Measurements from ENCODE around the gene KCNAB1.
"Not testable (repeated sequence)": the region's sequence is repeated elsewhere in the genome, so short reads cannot be mapped to it uniquely, and the experiment has no call there.

Gene KCNAB1

GRCh38 chr3:156563900-156564682, 443.7 kb downstream of the KCNAB1 start:
- H3K18ac ChIP-seq (ENCODE audit: low read depth in 1 of 2, low read length in 2 of 2) = no peak overlapping the region
- no peak overlapping the region for H2AFZ ChIP-seq (ENCODE audit: low read depth, low read length)
- no peak overlapping the region for H2AK5ac ChIP-seq (ENCODE audit: low read length, severe bottlenecking)
- no peak overlapping the region for H4K8ac ChIP-seq (ENCODE audit: low read length)
- H2BK5ac ChIP-seq (ENCODE audit: low read depth, low read length, poor library complexity, severe bottlenecking) = no peak overlapping the region
- no peak overlapping the region for H3K9ac ChIP-seq (ENCODE audit: low read length)
- no peak for DNase-seq
- no peak overlapping the region for H3K27ac ChIP-seq (ENCODE audit: low read length, poor library complexity, severe bottlenecking)
- H2BK12ac ChIP-seq (ENCODE audit: low read length in 2 of 2) = no peak overlapping the region
- H3K27me3 ChIP-seq (ENCODE audit: control insufficient read depth in 1 of 2, insufficient read depth in 1 of 2, low read length in 2 of 2) = no peaks in the 10 kb centered on the region
- H2BK120ac ChIP-seq (ENCODE audit: low read depth, low read length) = no peak overlapping the region
- H4K91ac ChIP-seq (ENCODE audit: low read length) = no peak overlapping the region
- no peak overlapping the region for H3K23ac ChIP-seq (ENCODE audit: low read length in 2 of 2)
- H3K4me1 ChIP-seq (ENCODE audit: control insufficient read depth, insufficient read depth, low read depth, low read length) = no peaks in the 10 kb centered on the region
- no peaks in the 10 kb centered on the region for H3K36me3 ChIP-seq (ENCODE audit: control insufficient read depth in 1 of 2, insufficient read depth in 2 of 2, low read depth in 1 of 2, low read length in 2 of 2)
- H3K4me3 ChIP-seq (ENCODE audit: insufficient read depth in 1 of 2, low read depth in 1 of 2, low read length in 2 of 2) = no peak overlapping the region
- no peak overlapping the region for H3K14ac ChIP-seq (ENCODE audit: low read length in 2 of 2)
- 83% methylated on average over 1 of the region's 1 CpG for WGBS
- H2BK15ac ChIP-seq (ENCODE audit: low read depth, poor library complexity, severe bottlenecking) = no peak overlapping the region
- H3K4ac ChIP-seq (ENCODE audit: low read depth in 1 of 2, low read length in 2 of 2) = no peak overlapping the region
- no peaks in the 10 kb centered on the region for H3K9me3 ChIP-seq (ENCODE audit: control insufficient read depth, low read length)
- H3K4me2 ChIP-seq (ENCODE audit: low read length, poor library complexity, severe bottlenecking) = no peak overlapping the region
- H3K79me1 ChIP-seq (replicated peaks; ENCODE audit: low read length, poor library complexity, severe bottlenecking) = no peaks in the 10 kb centered on the region

- not testable (repeated sequence) for H4K8ac ChIP-seq (ENCODE audit: low read length); H2AFZ ChIP-seq (ENCODE audit: low read depth, low read length); H3K23ac ChIP-seq (ENCODE audit: low read length in 2 of 2); H2BK15ac ChIP-seq (ENCODE audit: low read depth, poor library complexity, severe bottlenecking); H3K27ac ChIP-seq (ENCODE audit: low read length, poor library complexity, severe bottlenecking); H3K4me2 ChIP-seq (ENCODE audit: low read length, poor library complexity, severe bottlenecking); H3K4me1 ChIP-seq (ENCODE audit: control insufficient read depth, insufficient read depth, low read depth, low read length); H4K91ac ChIP-seq (ENCODE audit: low read length); H3K9me3 ChIP-seq (ENCODE audit: control insufficient read depth, low read length); H3K27me3 ChIP-seq (ENCODE audit: control insufficient read depth in 1 of 2, insufficient read depth in 1 of 2, low read length in 2 of 2); H2BK12ac ChIP-seq (ENCODE audit: low read length in 2 of 2); DNase-seq; H3K18ac ChIP-seq (ENCODE audit: low read depth in 1 of 2, low read length in 2 of 2); H2AK5ac ChIP-seq (ENCODE audit: low read length, severe bottlenecking); H3K9ac ChIP-seq (ENCODE audit: low read length); H2BK5ac ChIP-seq (ENCODE audit: low read depth, low read length, poor library complexity, severe bottlenecking); H3K4ac ChIP-seq (ENCODE audit: low read depth in 1 of 2, low read length in 2 of 2); H3K36me3 ChIP-seq (ENCODE audit: control insufficient read depth in 1 of 2, insufficient read depth in 2 of 2, low read depth in 1 of 2, low read length in 2 of 2); H3K4me3 ChIP-seq (ENCODE audit: insufficient read depth in 1 of 2, low read depth in 1 of 2, low read length in 2 of 2); H2BK120ac ChIP-seq (ENCODE audit: low read depth, low read length); H3K14ac ChIP-seq (ENCODE audit: low read length in 2 of 2); H3K79me1 ChIP-seq (replicated peaks; ENCODE audit: low read length, poor library complexity, severe bottlenecking)
- 97% methylated on average over 7 of the region's 8 CpGs for WGBS
These were observed 448.6 kb downstream of the KCNAB1 start for GRCh38 chr3:156569016-156569415.

GRCh38 chr3:156569881-156570280, 449.5 kb downstream of the KCNAB1 start:
- not testable (repeated sequence) for H3K4ac ChIP-seq (ENCODE audit: low read depth in 1 of 2, low read length in 2 of 2); H3K4me3 ChIP-seq (ENCODE audit: insufficient read depth in 1 of 2, low read depth in 1 of 2, low read length in 2 of 2); H4K8ac ChIP-seq (ENCODE audit: low read length); H3K18ac ChIP-seq (ENCODE audit: low read depth in 1 of 2, low read length in 2 of 2); H4K91ac ChIP-seq (ENCODE audit: low read length); H3K9me3 ChIP-seq (ENCODE audit: control insufficient read depth, low read length); H3K4me2 ChIP-seq (ENCODE audit: low read length, poor library complexity, severe bottlenecking); H3K36me3 ChIP-seq (ENCODE audit: control insufficient read depth in 1 of 2, insufficient read depth in 2 of 2, low read depth in 1 of 2, low read length in 2 of 2); H2BK5ac ChIP-seq (ENCODE audit: low read depth, low read length, poor library complexity, severe bottlenecking); DNase-seq; H2BK12ac ChIP-seq (ENCODE audit: low read length in 2 of 2); H3K9ac ChIP-seq (ENCODE audit: low read length); H3K27ac ChIP-seq (ENCODE audit: low read length, poor library complexity, severe bottlenecking); H3K27me3 ChIP-seq (ENCODE audit: control insufficient read depth in 1 of 2, insufficient read depth in 1 of 2, low read length in 2 of 2); H2BK120ac ChIP-seq (ENCODE audit: low read depth, low read length); H3K4me1 ChIP-seq (ENCODE audit: control insufficient read depth, insufficient read depth, low read depth, low read length); H3K14ac ChIP-seq (ENCODE audit: low read length in 2 of 2); H2AFZ ChIP-seq (ENCODE audit: low read depth, low read length); H3K79me1 ChIP-seq (replicated peaks; ENCODE audit: low read length, poor library complexity, severe bottlenecking); H3K23ac ChIP-seq (ENCODE audit: low read length in 2 of 2); H2BK15ac ChIP-seq (ENCODE audit: low read depth, poor library complexity, severe bottlenecking); H2AK5ac ChIP-seq (ENCODE audit: low read length, severe bottlenecking)
- 82% methylated on average over 1 of the region's 4 CpGs for WGBS

- H3K14ac ChIP-seq (ENCODE audit: low read length in 2 of 2) = no peak overlapping the region
- H3K79me1 ChIP-seq (replicated peaks; ENCODE audit: low read length, poor library complexity, severe bottlenecking) = no peaks in the 10 kb centered on the region
- H3K4ac ChIP-seq (ENCODE audit: low read depth in 1 of 2, low read length in 2 of 2) = no peak overlapping the region
- DNase-seq = no peak
- no peak overlapping the region for H3K18ac ChIP-seq (ENCODE audit: low read depth in 1 of 2, low read length in 2 of 2)
- H2BK5ac ChIP-seq (ENCODE audit: low read depth, low read length, poor library complexity, severe bottlenecking) = no peak overlapping the region
- H3K4me1 ChIP-seq (ENCODE audit: control insufficient read depth, insufficient read depth, low read depth, low read length) = no peaks in the 10 kb centered on the region
- H3K23ac ChIP-seq (ENCODE audit: low read length in 2 of 2) = no peak overlapping the region
- H3K36me3 ChIP-seq (ENCODE audit: control insufficient read depth in 1 of 2, insufficient read depth in 2 of 2, low read depth in 1 of 2, low read length in 2 of 2) = no peaks in the 10 kb centered on the region
- no peak overlapping the region for H2BK12ac ChIP-seq (ENCODE audit: low read length in 2 of 2)
- 97% methylated on average over 3 of the region's 3 CpGs for WGBS
- no peak overlapping the region for H3K9ac ChIP-seq (ENCODE audit: low read length)
- no peak overlapping the region for H3K4me3 ChIP-seq (ENCODE audit: insufficient read depth in 1 of 2, low read depth in 1 of 2, low read length in 2 of 2)
- H4K8ac ChIP-seq (ENCODE audit: low read length) = no peak overlapping the region
- no peak overlapping the region for H2AK5ac ChIP-seq (ENCODE audit: low read length, severe bottlenecking)
- no peak overlapping the region for H4K91ac ChIP-seq (ENCODE audit: low read length)
- H3K27ac ChIP-seq (ENCODE audit: low read length, poor library complexity, severe bottlenecking) = no peak overlapping the region
- H2AFZ ChIP-seq (ENCODE audit: low read depth, low read length) = no peak overlapping the region
- H3K4me2 ChIP-seq (ENCODE audit: low read length, poor library complexity, severe bottlenecking) = no peak overlapping the region
- no peaks in the 10 kb centered on the region for H3K9me3 ChIP-seq (ENCODE audit: control insufficient read depth, low read length)
- no peak overlapping the region for H2BK120ac ChIP-seq (ENCODE audit: low read depth, low read length)
- no peaks in the 10 kb centered on the region for H3K27me3 ChIP-seq (ENCODE audit: control insufficient read depth in 1 of 2, insufficient read depth in 1 of 2, low read length in 2 of 2)
- H2BK15ac ChIP-seq (ENCODE audit: low read depth, poor library complexity, severe bottlenecking) = no peak overlapping the region
These were observed 455.3 kb downstream of the KCNAB1 start for GRCh38 chr3:156575641-156576040.
